Measurements from ENCODE around the gene TM4SF18. TPM values are rescaled to one million over a fixed set of nuclear protein-coding genes. Genes with fewer than 3 reads are reported as not detected.

TM4SF18 gene
- total and polyA plus RNA-seq, 9 donors, result 10.0 to 18.7 (median 13.5) TPM

DNA sequence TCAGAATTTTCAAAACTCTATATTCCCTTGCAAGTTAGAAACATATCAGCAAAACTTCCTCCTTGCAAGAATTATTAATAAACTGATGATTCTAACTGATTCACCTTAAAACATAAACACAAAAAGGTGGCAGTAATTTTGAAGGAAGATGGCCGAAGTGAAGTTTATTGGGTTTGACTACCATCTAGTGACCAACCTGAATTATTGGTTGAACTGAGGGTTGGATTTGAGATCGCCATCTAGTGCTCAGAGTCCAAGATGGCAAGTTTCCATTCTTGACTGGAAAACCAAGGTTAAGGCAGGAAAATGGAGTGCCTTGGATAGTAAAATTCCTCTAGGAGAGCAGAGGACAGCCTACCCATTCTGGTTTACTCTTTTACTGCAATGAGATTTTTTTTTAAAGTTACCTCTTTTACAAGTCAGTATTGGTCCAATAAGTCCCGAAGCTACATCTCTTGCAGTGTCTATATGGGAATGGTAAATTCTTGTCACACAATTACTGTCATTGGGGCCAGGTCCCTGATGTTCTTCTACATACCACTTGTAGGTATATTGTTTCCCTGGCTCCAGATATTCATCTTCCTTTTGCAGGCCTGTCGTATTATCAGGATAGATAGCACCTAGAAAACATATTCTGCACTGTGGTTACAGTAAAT lies 60.2 kb downstream of the TM4SF18 start:
- Histone ChIP-seq H3K9me3 (replicated peaks; ENCODE audit: control insufficient read depth, low read depth, low read length) (no peaks in the 10 kb centered on the region), H3K4me1 (ENCODE audit: control insufficient read depth, insufficient read depth, low read length) (no peaks in the 10 kb centered on the region), H3K27me3 (ENCODE audit: control insufficient read depth, insufficient read depth, low read length) (no peaks in the 10 kb centered on the region), H3K4me3 (ENCODE audit: low read length) (no peak overlapping the region), H3K36me3 (ENCODE audit: control insufficient read depth, insufficient read depth, low read length) (no peaks in the 10 kb centered on the region), H3K27ac (ENCODE audit: low read length) (no peak overlapping the region)
- peak; percentile 93 for DNase-seq
- 20% methylated on average over 1 of the region's 4 CpGs for WGBS (ENCODE audit: insufficient coverage)

- Histone ChIP-seq H3K4me1 (ENCODE audit: control insufficient read depth, insufficient read depth, low read length) (no peaks in the 10 kb centered on the region), H3K9me3 (replicated peaks; ENCODE audit: control insufficient read depth, low read depth, low read length) (no peaks in the 10 kb centered on the region), H3K27ac (ENCODE audit: low read length) (no peak overlapping the region), H3K4me3 (ENCODE audit: low read length) (no peak overlapping the region), H3K27me3 (ENCODE audit: control insufficient read depth, insufficient read depth, low read length) (no peaks in the 10 kb centered on the region), H3K36me3 (ENCODE audit: control insufficient read depth, insufficient read depth, low read length) (no peaks in the 10 kb centered on the region)
- WGBS (ENCODE audit: insufficient coverage), result 84% methylated on average over 3 of the region's 6 CpGs
- DNase-seq, result no peak
Observed at GRCh38 chr3:149271669-149272068, 61.8 kb downstream of the TM4SF18 start.

- no CpG with 5 or more reads among the region's 2 CpGs for WGBS (ENCODE audit: insufficient coverage)
- no peak overlapping the region for H3K27ac ChIP-seq (ENCODE audit: low read length)
- no peak for DNase-seq
- H3K4me1 ChIP-seq (ENCODE audit: control insufficient read depth, insufficient read depth, low read length), result no peaks in the 10 kb centered on the region
- H3K27me3 ChIP-seq (ENCODE audit: control insufficient read depth, insufficient read depth, low read length), result no peaks in the 10 kb centered on the region
- H3K4me3 ChIP-seq (ENCODE audit: low read length), result no peak overlapping the region
- no peaks in the 10 kb centered on the region for H3K36me3 ChIP-seq (ENCODE audit: control insufficient read depth, insufficient read depth, low read length)
- no peaks in the 10 kb centered on the region for H3K9me3 ChIP-seq (replicated peaks; ENCODE audit: control insufficient read depth, low read depth, low read length)
Observed at GRCh38 chr3:149270180-149270579, 63.3 kb downstream of the TM4SF18 start.

DNA sequence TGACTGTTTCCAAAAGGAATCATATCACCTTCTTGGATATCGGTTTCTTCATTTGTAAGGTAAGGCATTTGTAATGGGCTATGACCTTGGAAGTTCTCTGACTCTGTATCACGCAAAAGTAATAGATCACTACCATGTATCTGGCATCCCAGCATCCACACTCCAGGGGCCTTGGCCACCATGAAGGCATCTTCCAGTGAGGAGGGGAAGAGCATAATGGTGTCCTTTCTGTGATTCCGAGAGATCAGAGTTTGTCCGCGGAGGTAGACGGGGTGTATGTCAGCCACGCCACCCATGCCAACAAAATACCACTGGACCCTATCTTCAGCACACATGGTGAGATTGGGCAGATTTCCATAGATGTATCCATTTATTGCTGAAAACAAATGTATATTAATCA lies 63.7 kb downstream of the TM4SF18 start:
- no peaks in the 10 kb centered on the region for H3K4me1 ChIP-seq (ENCODE audit: control insufficient read depth, insufficient read depth, low read length)
- H3K36me3 ChIP-seq (ENCODE audit: control insufficient read depth, insufficient read depth, low read length), result no peaks in the 10 kb centered on the region
- no peak overlapping the region for H3K4me3 ChIP-seq (ENCODE audit: low read length)
- H3K27ac ChIP-seq (ENCODE audit: low read length), result no peak overlapping the region
- H3K27me3 ChIP-seq (ENCODE audit: control insufficient read depth, insufficient read depth, low read length), result no peaks in the 10 kb centered on the region
- WGBS (ENCODE audit: insufficient coverage), result no CpG with 5 or more reads among the region's 7 CpGs
- DNase-seq, result no peak
- no peaks in the 10 kb centered on the region for H3K9me3 ChIP-seq (replicated peaks; ENCODE audit: control insufficient read depth, low read depth, low read length)

Other genes with a start within 250 kb of the TM4SF18 start
- gene HLTF, start 247.1 kb downstream of the TM4SF18 start, total RNA-seq, result 24.6 TPM
- gene HLTF, start 247.1 kb downstream of the TM4SF18 start, polyA plus RNA-seq (ENCODE audit: insufficient read depth in 1 of 8, insufficient read length in 8 of 8, low replicate concordance in 1 of 8), result 10 to 100 TPM; 14.7 to 20.7 (median 18.3) TPM
- 11.5 TPM for gene HPS3, start 204.0 kb downstream of the TM4SF18 start, total RNA-seq
- gene HPS3, start 204.0 kb downstream of the TM4SF18 start, polyA plus RNA-seq (ENCODE audit: insufficient read depth in 1 of 8, insufficient read length in 8 of 8, low replicate concordance in 1 of 8), result 10 to 100 TPM; 10.7 to 13.6 (median 11.9) TPM
- gene CP, start 111.8 kb downstream of the TM4SF18 start, total RNA-seq, result 1.1 TPM
- gene CP, start 111.8 kb downstream of the TM4SF18 start, polyA plus RNA-seq (ENCODE audit: insufficient read depth in 1 of 8, insufficient read length in 8 of 8, low replicate concordance in 1 of 8), result 1 to 10 TPM; 1.0 to 5.8 (median 1.7) TPM
- 43.4 TPM for gene TM4SF1, start 44.0 kb upstream of the TM4SF18 start, total RNA-seq
- gene TM4SF1, start 44.0 kb upstream of the TM4SF18 start, polyA plus RNA-seq (ENCODE audit: insufficient read depth in 1 of 8, insufficient read length in 8 of 8, low replicate concordance in 1 of 8), result 10 to 100 TPM; 32.8 to 57.2 (median 38.4) TPM
- gene TM4SF4, start 141.1 kb upstream of the TM4SF18 start, total RNA-seq, result 0.09 TPM
- gene TM4SF4, start 141.1 kb upstream of the TM4SF18 start, polyA plus RNA-seq (ENCODE audit: insufficient read depth in 1 of 8, insufficient read length in 8 of 8, low replicate concordance in 1 of 8), result 1 to 10 TPM in 2 of 8 donors, under 1 TPM in 2, not detected in 4; 0.25 to 1.7 (median 1.3) TPM